ENCODE data around the gene RHD.

The RHD gene

DNA sequence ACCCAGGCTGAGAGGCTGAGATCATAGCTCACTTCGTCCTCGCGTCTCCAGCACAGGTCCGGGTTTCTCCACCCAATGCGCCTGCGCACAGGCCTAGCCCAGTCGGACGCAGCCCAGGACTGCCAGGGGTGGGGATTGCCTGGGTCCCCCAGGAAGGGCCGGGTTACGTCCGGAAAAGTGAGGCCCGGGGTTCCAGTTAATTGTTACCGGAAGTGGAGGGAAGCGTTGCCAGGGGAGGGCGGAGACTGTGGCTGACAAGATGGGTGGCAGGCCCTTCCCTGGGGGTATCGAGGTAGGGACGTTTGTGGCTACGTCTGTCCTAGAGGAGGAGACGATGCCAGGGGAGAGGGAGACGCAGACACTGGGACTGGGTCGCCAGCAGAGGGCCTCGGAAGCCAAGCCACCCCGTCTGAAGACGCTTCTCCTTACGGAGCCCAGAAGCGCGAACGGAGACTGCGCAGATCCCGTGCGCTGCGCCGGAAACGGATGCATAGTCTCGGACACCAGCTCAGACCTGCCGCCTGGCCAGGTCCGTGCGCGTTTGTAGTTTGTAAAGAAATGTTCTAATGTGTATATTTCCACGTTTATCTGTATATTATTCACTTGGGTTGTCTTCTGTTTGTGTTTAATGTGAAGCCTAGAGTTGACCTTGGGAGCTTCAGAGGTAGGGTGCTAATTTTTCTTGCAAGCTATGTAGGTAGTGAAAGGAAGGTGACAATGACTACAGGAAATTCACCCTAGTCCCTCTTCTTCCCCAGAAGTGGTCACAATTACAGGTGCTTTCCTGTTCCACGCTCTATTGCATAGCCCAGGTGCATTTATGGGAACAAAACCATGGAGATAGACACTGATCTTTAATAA lies 32.4 kb upstream of the RHD start:
- H3K27me3 ChIP-seq (replicated peaks; ENCODE audit: insufficient read depth, low read length), result no peaks in the 10 kb centered on the region
- H3K9me3 ChIP-seq (replicated peaks; ENCODE audit: insufficient read depth, low read length), result no peaks in the 10 kb centered on the region
- DNase-seq, result peak; percentile 96
- peak overlapping the region; percentile 59 for H3K4me3 ChIP-seq (ENCODE audit: low read length)
- peaks cover 44% of the 10 kb centered on the region for H3K4me1 ChIP-seq (ENCODE audit: low read length)
- TF ChIP-seq EZH2phosphoT487 (IDR thresholded peaks at IDR 0.05; ENCODE audit: low read length) (no peak), EZH2 (optimal IDR thresholded peaks at IDR 0.05; ENCODE audit: low read depth, low read length) (no peak)
- TF ChIP-seq, protein P1, sequence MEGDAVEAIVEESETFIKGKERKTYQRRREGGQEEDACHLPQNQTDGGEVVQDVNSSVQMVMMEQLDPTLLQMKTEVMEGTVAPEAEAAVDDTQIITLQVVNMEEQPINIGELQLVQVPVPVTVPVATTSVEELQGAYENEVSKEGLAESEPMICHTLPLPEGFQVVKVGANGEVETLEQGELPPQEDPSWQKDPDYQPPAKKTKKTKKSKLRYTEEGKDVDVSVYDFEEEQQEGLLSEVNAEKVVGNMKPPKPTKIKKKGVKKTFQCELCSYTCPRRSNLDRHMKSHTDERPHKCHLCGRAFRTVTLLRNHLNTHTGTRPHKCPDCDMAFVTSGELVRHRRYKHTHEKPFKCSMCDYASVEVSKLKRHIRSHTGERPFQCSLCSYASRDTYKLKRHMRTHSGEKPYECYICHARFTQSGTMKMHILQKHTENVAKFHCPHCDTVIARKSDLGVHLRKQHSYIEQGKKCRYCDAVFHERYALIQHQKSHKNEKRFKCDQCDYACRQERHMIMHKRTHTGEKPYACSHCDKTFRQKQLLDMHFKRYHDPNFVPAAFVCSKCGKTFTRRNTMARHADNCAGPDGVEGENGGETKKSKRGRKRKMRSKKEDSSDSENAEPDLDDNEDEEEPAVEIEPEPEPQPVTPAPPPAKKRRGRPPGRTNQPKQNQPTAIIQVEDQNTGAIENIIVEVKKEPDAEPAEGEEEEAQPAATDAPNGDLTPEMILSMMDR (IDR thresholded peaks at IDR 0.05; ENCODE audit: low read length), result peak; percentile 59
- H3K27ac ChIP-seq (ENCODE audit: low read length), result peak overlapping the region; percentile 89
- peak overlapping the region; percentile 96 for H3K4me2 ChIP-seq (ENCODE audit: low read depth, low read length)
- H3K9me2 ChIP-seq (replicated peaks; ENCODE audit: insufficient read depth, low read length), result no peaks in the 10 kb centered on the region
- H3K79me2 ChIP-seq (ENCODE audit: low read length), result peaks cover 42% of the 10 kb centered on the region
- H3K9ac ChIP-seq (ENCODE audit: low read length), result peak overlapping the region; percentile 70
- H3K36me3 ChIP-seq (replicated peaks; ENCODE audit: insufficient read depth, low read length), result peaks cover 24% of the 10 kb centered on the region
- no peaks in the 10 kb centered on the region for H4K20me1 ChIP-seq (ENCODE audit: insufficient read depth, low read length)
- peak overlapping the region; percentile 36 for H2AFZ ChIP-seq (ENCODE audit: low read length)
- peaks cover 61% of the 10 kb centered on the region for H3F3A ChIP-seq (ENCODE audit: insufficient read depth, low read length)

DNA sequence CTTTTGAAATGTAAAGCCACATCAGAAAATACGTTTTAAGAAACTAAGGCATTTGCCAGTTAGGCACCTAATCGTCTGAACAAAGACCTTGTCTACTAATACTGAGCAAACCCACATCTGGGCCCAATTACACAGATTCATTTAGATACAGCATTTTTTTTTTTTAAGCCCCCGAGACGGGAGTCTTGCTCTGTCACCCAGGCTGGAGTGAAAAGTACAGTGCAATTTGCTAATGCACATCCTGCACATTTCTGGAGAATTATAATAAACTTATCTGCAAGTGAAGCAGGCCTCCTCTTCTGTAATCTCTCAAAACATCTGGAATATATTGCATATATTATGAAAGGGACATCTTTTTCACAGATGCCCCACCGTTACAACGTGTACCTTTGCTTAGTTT lies 28.4 kb upstream of the RHD start:
- H3K9me3 ChIP-seq (replicated peaks; ENCODE audit: insufficient read depth, low read length), result no peaks in the 10 kb centered on the region
- no peak for TF ChIP-seq EZH2phosphoT487 (IDR thresholded peaks at IDR 0.05; ENCODE audit: low read length)
- TF ChIP-seq, protein P1 (IDR thresholded peaks at IDR 0.05; ENCODE audit: low read length), result no peak
- TF ChIP-seq EZH2 (optimal IDR thresholded peaks at IDR 0.05; ENCODE audit: low read depth, low read length), result no peak
- no peaks in the 10 kb centered on the region for H3K9me2 ChIP-seq (replicated peaks; ENCODE audit: insufficient read depth, low read length)
- H4K20me1 ChIP-seq (ENCODE audit: insufficient read depth, low read length), result peaks cover 15% of the 10 kb centered on the region
- no peak for DNase-seq
- H3K4me3 ChIP-seq (ENCODE audit: low read length), result no peak overlapping the region
- H2AFZ ChIP-seq (ENCODE audit: low read length), result no peak overlapping the region
- no peak overlapping the region for H3K9ac ChIP-seq (ENCODE audit: low read length)
- peaks cover 33% of the 10 kb centered on the region for H3K4me1 ChIP-seq (ENCODE audit: low read length)
- H3K27me3 ChIP-seq (replicated peaks; ENCODE audit: insufficient read depth, low read length), result no peaks in the 10 kb centered on the region
- H3F3A ChIP-seq (ENCODE audit: insufficient read depth, low read length), result peaks cover 56% of the 10 kb centered on the region
- peaks cover 24% of the 10 kb centered on the region for H3K36me3 ChIP-seq (replicated peaks; ENCODE audit: insufficient read depth, low read length)
- no peak overlapping the region for H3K27ac ChIP-seq (ENCODE audit: low read length)
- H3K79me2 ChIP-seq (ENCODE audit: low read length), result peaks cover 56% of the 10 kb centered on the region
- no peak overlapping the region for H3K4me2 ChIP-seq (ENCODE audit: low read depth, low read length)

GRCh38 chr1:25245393-25245792 lies 26.9 kb upstream of the RHD start:
- no peaks in the 10 kb centered on the region for H3K27me3 ChIP-seq (replicated peaks; ENCODE audit: insufficient read depth, low read length)
- H2AFZ ChIP-seq (ENCODE audit: low read length), result no peak overlapping the region
- no peak overlapping the region for H3K9ac ChIP-seq (ENCODE audit: low read length)
- no peaks in the 10 kb centered on the region for H3K9me2 ChIP-seq (replicated peaks; ENCODE audit: insufficient read depth, low read length)
- H3K4me3 ChIP-seq (ENCODE audit: low read length), result peak overlapping the region; percentile 90
- H3K4me1 ChIP-seq (ENCODE audit: low read length), result peaks cover 27% of the 10 kb centered on the region; the same call in 1 of the 2 replicates
- H3K4me2 ChIP-seq (ENCODE audit: low read depth, low read length), result peak overlapping the region; percentile 90
- H3K79me2 ChIP-seq (ENCODE audit: low read length), result peaks cover 56% of the 10 kb centered on the region
- DNase-seq, result no peak
- no peak overlapping the region for H3K27ac ChIP-seq (ENCODE audit: low read length)
- peaks cover 15% of the 10 kb centered on the region for H4K20me1 ChIP-seq (ENCODE audit: insufficient read depth, low read length)
- H3K36me3 ChIP-seq (replicated peaks; ENCODE audit: insufficient read depth, low read length), result peaks cover 24% of the 10 kb centered on the region
- TF ChIP-seq, protein P1 (IDR thresholded peaks at IDR 0.05; ENCODE audit: low read length), result no peak
- no peak for TF ChIP-seq EZH2 (optimal IDR thresholded peaks at IDR 0.05; ENCODE audit: low read depth, low read length)
- TF ChIP-seq EZH2phosphoT487 (IDR thresholded peaks at IDR 0.05; ENCODE audit: low read length), result no peak
- no peaks in the 10 kb centered on the region for H3K9me3 ChIP-seq (replicated peaks; ENCODE audit: insufficient read depth, low read length)
- peaks cover 42% of the 10 kb centered on the region for H3F3A ChIP-seq (ENCODE audit: insufficient read depth, low read length)

Measured in MM.1S (cell line).